GM21526 (cell line): ENCODE measurements around the gene STK39.

Experiments
- ATAC-seq: cut with Tn5 transposase; IDR thresholded peaks from one replicate; pipeline ENCODE4 v1.9.1; 2021; ENCODE audit warnings: moderate library complexity; ENCODE audit not compliant: unreplicated experiment, low FRiP score

STK39 gene

GRCh38 chr2:168024459-168024858 is 222.9 kb downstream of the STK39 start:
- no peak for ATAC-seq

- ATAC-seq: no peak
These were observed 225.4 kb downstream of the STK39 start for GRCh38 chr2:168021800-168022587.

- ATAC-seq: no peak
These were observed 232.0 kb downstream of the STK39 start for GRCh38 chr2:168015274-168015953.

- ATAC-seq: no peak
These were observed 237.5 kb downstream of the STK39 start for GRCh38 chr2:168009900-168010299.

- ATAC-seq: no peak
These were observed 238.7 kb downstream of the STK39 start for GRCh38 chr2:168008646-168009195.

- no peak for ATAC-seq
These were observed 240.9 kb downstream of the STK39 start for GRCh38 chr2:168006498-168006897.

- ATAC-seq: no peak
These were observed 241.8 kb downstream of the STK39 start for GRCh38 chr2:168005586-168005985.

GRCh38 chr2:168003876-168004275 is 243.5 kb downstream of the STK39 start:
- ATAC-seq: no peak

- ATAC-seq: no peak
These were observed 245.3 kb downstream of the STK39 start for GRCh38 chr2:168002021-168002553.

GRCh38 chr2:167992278-167992677 is 255.1 kb downstream of the STK39 start:
- ATAC-seq: no peak

GRCh38 chr2:167990062-167990461 is 257.3 kb downstream of the STK39 start:
- ATAC-seq: no peak

GRCh38 chr2:167988296-167988695 is 259.1 kb downstream of the STK39 start:
- no peak for ATAC-seq

GRCh38 chr2:167987558-167987957 is 259.8 kb downstream of the STK39 start:
- no peak for ATAC-seq

- ATAC-seq: no peak
These were observed 260.4 kb downstream of the STK39 start for GRCh38 chr2:167987026-167987425.

GRCh38 chr2:167986223-167986622 is 261.2 kb downstream of the STK39 start:
- ATAC-seq: no peak

- no peak for ATAC-seq
These were observed 265.4 kb downstream of the STK39 start for GRCh38 chr2:167981945-167982344.

- no peak for ATAC-seq
These were observed 267.0 kb downstream of the STK39 start for GRCh38 chr2:167980439-167980838.

- ATAC-seq: no peak
These were observed 274.6 kb downstream of the STK39 start for GRCh38 chr2:167972746-167973145.

- ATAC-seq: no peak
These were observed 275.4 kb downstream of the STK39 start for GRCh38 chr2:167972020-167972419.

GRCh38 chr2:167966937-167967913 is 280.2 kb downstream of the STK39 start:
- no peak for ATAC-seq
